ENCODE data around the gene NDUFB11. TPM values are rescaled to one million over a fixed set of nuclear protein-coding genes. Genes with fewer than 3 reads are reported as not detected.

Gene NDUFB11
- total RNA-seq, 2 experiments from 2014 or later: 50.1 to 53.2 TPM

GRCh38 chrX:47098338-47099094, 46.0 kb downstream of the NDUFB11 start:
- intact Hi-C loops (cut with DNase I, micrococcal nuclease): loop anchor here in 1 of 2 experiments (10.0 kb wide), 1 partner anchor 194 kb away; no protein-coding TSS in a partner anchor
- Mint-ChIP-seq H3K4me3 (no peak overlapping the region), H3K36me3 (ENCODE audit: low read depth) (no peaks in the 10 kb centered on the region), H3K9me3 (no peaks in the 10 kb centered on the region), H3K27me3 (no peaks in the 10 kb centered on the region), H3K4me1 (ENCODE audit: low read depth) (no peaks in the 10 kb centered on the region), H3K27ac (no peak overlapping the region)
- Histone ChIP-seq H3K4me1 (ENCODE audit: insufficient read depth, low read length) (no peaks in the 10 kb centered on the region), H3K36me3 (ENCODE audit: insufficient read depth, low read length) (no peaks in the 10 kb centered on the region), H3K4me3 (ENCODE audit: low read length) (no peak overlapping the region), H3K27me3 (ENCODE audit: control insufficient read depth in 1 of 2, insufficient read depth in 2 of 2, low read length in 2 of 2) (no peaks in the 10 kb centered on the region), H3K27ac (ENCODE audit: low read depth in 1 of 2, low read length in 2 of 2) (no peak overlapping the region), H3K9me3 (ENCODE audit: control insufficient read depth in 1 of 2, insufficient read depth in 1 of 2, low read length in 2 of 2) (no peaks in the 10 kb centered on the region)
- no peak for ATAC-seq (ENCODE audit: poor library complexity)
- ChIA-PET CTCF (no interaction called here), POLR2A (no interaction called here)
- DNase-seq: no peak
- TF ChIP-seq CTCF (IDR thresholded peaks at IDR 0.05): no peak

- no peaks in the 10 kb centered on the region for H3K27me3 ChIP-seq (ENCODE audit: control insufficient read depth in 1 of 2, insufficient read depth in 2 of 2, low read length in 2 of 2)
- no peak overlapping the region for H3K27ac ChIP-seq (ENCODE audit: low read depth in 1 of 2, low read length in 2 of 2)
- Mint-ChIP-seq H3K4me1 (ENCODE audit: low read depth) (peaks cover 4% of the 10 kb centered on the region), H3K4me3 (no peak overlapping the region), H3K27ac (no peak overlapping the region), H3K27me3 (no peaks in the 10 kb centered on the region), H3K36me3 (ENCODE audit: low read depth) (no peaks in the 10 kb centered on the region), H3K9me3 (no peaks in the 10 kb centered on the region)
- no peak for DNase-seq
- H3K4me1 ChIP-seq (ENCODE audit: insufficient read depth, low read length): no peaks in the 10 kb centered on the region
- no peaks in the 10 kb centered on the region for H3K9me3 ChIP-seq (ENCODE audit: control insufficient read depth in 1 of 2, insufficient read depth in 1 of 2, low read length in 2 of 2)
- H3K4me3 ChIP-seq (ENCODE audit: low read length): no peak overlapping the region
- ChIA-PET POLR2A (no interaction called here), CTCF (no interaction called here)
- H3K36me3 ChIP-seq (ENCODE audit: insufficient read depth, low read length): no peaks in the 10 kb centered on the region
- intact Hi-C loops (cut with DNase I, micrococcal nuclease): loop anchor here in 1 of 2 experiments (10.0 kb wide), 1 partner anchor 192 kb away; no protein-coding TSS in a partner anchor
- TF ChIP-seq CTCF (IDR thresholded peaks at IDR 0.05): no peak
- no peak for ATAC-seq (ENCODE audit: poor library complexity)
These were observed 47.5 kb downstream of the NDUFB11 start for GRCh38 chrX:47097018-47097417.

GRCh38 chrX:47093860-47094259, 50.6 kb downstream of the NDUFB11 start:
- DNase-seq: no peak
- ChIA-PET POLR2A (interaction anchor here (1.0 kb wide), 1 partner anchor 334 kb away, joined by 4 read pairs; no protein-coding TSS in a partner anchor), CTCF (interaction anchor here (1.2 kb wide), 1 partner anchor 14 kb away, joined by 3 read pairs; no protein-coding TSS in a partner anchor)
- intact Hi-C loops (cut with DNase I, micrococcal nuclease): loop anchor here (5.0 to 10.0 kb wide), 2 partner anchors 189 to 337 kb away; partner anchors contain the start of gene SLC9A7 (in 1 of the 2)
- TF ChIP-seq CTCF (IDR thresholded peaks at IDR 0.05): no peak
- Histone ChIP-seq H3K4me1 (ENCODE audit: insufficient read depth, low read length) (no peaks in the 10 kb centered on the region), H3K4me3 (ENCODE audit: low read length) (no peak overlapping the region), H3K27me3 (ENCODE audit: control insufficient read depth in 1 of 2, insufficient read depth in 2 of 2, low read length in 2 of 2) (no peaks in the 10 kb centered on the region), H3K36me3 (ENCODE audit: insufficient read depth, low read length) (no peaks in the 10 kb centered on the region), H3K27ac (ENCODE audit: low read depth in 1 of 2, low read length in 2 of 2) (no peak overlapping the region), H3K9me3 (ENCODE audit: control insufficient read depth in 1 of 2, insufficient read depth in 1 of 2, low read length in 2 of 2) (no peaks in the 10 kb centered on the region)
- no peak for ATAC-seq (ENCODE audit: poor library complexity)
- Mint-ChIP-seq H3K27me3 (no peaks in the 10 kb centered on the region), H3K4me1 (ENCODE audit: low read depth) (peaks cover 16% of the 10 kb centered on the region), H3K36me3 (ENCODE audit: low read depth) (no peaks in the 10 kb centered on the region), H3K27ac (no peak overlapping the region), H3K9me3 (no peaks in the 10 kb centered on the region), H3K4me3 (no peak overlapping the region)
